ENCODE data around the gene MPEG1.

The MPEG1 gene, protein sequence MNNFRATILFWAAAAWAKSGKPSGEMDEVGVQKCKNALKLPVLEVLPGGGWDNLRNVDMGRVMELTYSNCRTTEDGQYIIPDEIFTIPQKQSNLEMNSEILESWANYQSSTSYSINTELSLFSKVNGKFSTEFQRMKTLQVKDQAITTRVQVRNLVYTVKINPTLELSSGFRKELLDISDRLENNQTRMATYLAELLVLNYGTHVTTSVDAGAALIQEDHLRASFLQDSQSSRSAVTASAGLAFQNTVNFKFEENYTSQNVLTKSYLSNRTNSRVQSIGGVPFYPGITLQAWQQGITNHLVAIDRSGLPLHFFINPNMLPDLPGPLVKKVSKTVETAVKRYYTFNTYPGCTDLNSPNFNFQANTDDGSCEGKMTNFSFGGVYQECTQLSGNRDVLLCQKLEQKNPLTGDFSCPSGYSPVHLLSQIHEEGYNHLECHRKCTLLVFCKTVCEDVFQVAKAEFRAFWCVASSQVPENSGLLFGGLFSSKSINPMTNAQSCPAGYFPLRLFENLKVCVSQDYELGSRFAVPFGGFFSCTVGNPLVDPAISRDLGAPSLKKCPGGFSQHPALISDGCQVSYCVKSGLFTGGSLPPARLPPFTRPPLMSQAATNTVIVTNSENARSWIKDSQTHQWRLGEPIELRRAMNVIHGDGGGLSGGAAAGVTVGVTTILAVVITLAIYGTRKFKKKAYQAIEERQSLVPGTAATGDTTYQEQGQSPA

DNA sequence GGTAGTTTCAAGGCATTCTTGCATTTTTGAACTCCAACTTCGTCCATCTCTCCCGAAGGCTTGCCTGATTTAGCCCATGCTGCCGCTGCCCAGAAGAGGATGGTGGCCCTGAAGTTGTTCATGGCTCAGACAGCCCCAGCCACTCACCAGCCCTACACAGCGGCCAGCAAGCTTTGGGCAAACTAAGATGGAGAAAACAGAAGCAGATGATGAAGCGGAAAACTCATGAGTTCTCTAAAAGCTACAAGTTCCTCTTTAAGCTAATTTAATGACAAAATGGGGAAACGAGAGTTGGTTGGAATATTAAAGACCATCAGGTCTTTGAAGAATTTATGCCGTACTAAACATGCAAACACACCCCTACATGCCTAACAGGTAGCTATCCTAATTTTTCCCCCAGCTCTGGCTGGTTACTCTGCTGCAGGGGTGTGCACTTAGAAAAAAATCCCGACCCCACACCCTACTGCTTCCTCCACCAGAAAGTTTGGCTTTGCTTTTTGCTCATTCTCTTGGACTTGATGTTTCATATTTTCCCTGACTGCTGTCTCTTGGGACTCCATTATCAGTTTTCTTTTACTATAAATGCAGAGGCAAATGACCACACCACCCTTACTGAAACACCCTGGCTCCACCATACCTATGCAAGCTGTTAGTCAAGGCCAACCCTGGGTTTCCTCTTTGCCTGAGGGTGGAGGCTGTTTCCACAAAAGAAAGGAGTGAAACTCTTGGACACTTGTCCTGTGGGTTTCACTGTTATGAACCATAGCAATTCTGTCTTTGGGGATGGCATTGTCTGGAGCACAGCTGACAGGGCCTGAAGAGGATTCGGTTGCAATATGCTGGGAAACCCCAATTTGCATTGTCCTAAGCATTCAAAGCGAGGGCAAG is at the start of gene MPEG1:
MPEG1 (minus strand) TSS at position 184 of the 888 bp plus-strand sequence; CDS start at position 122, 62 bp downstream.
- no peak for DNase-seq

DNA sequence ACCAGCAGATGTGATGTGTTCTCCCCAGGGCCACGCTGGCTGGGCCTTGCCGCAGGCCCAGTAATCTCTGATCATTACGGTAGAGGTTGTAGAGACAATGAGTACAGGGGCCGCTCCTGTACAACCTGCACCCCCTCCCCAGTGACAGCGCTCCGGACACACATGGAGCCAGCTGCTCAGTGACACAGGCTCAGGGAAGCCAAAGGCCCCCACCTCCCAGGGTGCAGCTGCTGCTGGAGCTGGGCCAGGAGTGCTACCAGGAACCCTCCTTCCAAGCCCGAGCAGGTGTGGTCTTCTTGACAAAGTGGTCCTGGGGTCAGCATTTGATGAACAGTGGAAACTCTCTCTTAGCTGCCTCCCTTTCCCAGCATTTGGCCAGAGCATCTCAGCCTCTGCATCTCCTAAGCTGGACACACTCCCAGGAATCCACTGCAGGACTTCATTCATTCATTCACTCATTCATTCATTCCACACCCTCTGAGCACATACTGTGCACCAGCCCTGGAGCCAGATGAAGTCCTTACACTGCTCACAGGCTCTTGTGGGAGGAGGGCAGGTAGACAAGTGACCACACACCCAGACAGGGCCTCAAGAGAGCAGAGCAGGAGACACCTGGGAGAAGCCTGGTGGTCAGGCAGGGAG is 49.6 kb upstream of the MPEG1 start:
- no peak for DNase-seq

DNA sequence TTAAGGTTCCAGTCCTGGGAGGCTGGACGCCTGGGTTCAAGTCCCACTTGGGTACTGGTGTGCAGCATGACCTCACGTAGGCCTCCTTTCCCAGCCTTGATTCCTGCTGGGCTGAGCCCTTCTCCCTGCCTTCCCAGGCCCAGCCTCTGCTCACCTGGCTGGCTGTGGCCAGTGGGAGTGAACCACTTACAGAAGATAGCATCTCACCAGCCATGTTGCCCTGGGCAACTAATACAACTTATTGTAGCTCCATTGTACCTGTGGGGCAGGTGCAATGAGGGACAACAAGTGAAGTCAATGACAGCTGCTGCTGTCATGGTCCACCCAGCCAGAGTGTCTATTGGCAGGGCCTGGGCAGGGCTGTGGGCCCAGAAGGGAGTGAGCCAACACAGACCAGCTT is 48.4 kb upstream of the MPEG1 start:
- DNase-seq: no peak

DNA sequence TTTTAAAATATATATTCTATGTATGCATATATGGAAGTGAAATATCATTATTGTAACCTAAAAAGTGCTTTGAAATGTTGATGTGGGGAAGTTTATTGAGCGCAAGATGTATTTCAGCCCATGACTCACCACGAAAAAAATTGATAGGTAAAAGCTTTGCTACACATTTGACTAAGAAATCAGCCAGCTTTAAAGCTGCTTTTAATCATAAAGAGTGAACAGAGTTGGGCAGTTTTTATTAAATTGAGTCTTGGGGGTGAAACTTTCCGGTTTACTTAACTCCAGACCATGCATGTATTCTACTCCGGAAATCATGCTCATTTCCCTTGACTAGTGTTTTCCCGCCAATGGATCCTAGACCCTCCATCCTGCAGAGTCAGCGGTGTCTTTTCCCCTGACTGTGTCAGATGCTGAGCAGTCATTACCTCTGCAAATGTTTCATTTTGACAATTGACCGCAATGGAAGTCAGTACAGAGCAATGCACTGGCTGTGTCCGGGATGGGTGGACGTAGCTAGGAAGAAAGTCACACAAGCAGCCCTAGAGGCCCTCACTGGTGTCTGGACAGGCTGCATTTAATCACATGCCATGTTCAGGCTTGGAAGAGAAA is 47.2 kb upstream of the MPEG1 start:
- no peak for DNase-seq

DNA sequence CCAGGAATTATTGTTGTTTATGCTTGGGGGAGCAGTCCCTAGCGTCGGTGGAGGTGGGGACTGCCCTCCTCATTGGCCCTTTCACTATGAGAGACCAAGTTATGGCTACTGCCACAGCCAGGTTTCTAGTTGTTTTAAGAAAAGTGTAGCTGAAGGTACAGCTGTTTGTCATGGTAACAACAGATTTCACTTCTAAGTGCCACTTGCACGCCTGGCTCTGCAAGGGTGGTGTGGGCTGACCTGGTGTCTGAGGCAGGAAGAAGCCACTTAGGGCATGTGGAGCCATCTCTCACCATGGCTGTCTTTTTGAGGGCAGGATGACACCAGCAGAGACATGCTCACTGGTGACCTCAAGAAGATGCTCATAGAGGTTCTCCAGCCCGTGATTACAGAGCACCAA is 46.3 kb upstream of the MPEG1 start:
- no peak for DNase-seq

DNA sequence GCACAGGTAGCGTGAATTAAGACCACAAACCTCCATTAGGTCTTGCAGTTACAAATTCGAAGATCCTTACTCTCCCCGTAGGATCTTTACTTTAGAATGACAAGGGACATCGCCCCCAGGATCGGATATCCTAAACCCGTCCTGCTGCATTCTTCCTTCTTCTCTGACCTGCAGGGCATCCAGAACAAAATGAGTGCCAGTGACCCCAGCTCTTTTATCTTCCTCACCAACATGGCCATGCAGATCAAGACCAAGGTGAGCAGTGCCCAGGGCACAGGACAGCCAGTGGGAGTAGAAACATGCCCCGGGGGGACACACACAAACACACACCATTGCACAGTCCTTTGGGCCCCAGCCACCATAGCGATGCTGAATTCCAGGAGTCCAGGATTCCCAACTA is 42.6 kb upstream of the MPEG1 start:
- no peak for DNase-seq

DNA sequence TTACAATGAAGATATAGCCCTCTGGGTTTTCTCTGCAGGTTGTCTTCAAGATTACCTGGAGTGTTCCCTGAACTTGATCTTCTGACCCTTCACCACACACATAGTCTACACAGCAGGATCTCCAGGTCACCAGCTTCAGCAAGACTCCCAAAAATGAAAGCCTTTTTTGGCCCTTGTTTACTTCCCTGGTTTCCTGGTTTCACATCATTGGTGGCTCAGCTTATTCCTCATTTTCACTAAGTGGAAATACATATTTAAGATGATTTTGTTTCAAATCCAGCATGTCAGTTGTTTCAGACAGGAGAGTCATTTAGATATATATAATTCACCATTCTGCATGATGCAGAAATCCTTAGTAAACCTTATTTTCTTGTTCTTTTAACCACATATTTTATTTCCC is 41.6 kb upstream of the MPEG1 start:
- no peak for DNase-seq

DNA sequence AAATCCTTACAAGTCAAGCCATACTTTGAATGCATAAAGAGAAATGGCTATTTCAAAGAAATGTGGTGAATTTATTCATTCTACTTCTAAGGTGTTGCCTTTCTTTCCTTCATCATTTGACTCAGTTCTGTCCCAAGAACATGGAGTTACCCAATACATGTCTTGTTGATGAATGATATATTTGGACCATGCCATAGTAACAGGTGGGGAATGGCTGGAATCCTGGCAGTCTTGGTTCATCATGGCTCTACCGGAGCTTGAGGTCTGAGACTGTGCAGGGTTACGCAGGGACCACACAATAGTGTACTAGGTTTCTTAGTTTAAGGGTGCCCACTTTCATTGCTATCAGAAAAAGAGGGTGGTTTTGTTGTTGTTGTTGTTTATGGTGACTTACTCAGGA is 40.3 kb upstream of the MPEG1 start:
- DNase-seq: no peak

DNA sequence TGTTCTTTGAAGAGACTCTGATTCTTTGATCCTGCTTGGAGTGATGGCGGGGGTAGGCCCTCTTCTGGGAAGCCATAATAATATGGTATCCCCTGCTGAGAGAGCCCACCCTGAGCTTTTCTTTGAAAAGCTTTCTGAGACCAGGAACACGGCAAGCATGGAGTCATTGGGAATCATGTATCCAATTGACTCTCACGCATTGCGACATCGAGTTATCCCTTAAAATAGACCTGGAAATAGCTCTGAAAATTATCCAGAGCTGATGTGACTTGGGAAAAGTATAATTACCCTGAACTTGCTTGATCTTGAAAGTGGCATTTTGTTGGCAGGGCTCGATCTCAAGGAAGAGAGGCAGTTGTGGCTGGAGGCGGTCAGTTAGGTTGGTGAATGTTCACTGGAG is 36.8 kb upstream of the MPEG1 start:
- DNase-seq: no peak

DNA sequence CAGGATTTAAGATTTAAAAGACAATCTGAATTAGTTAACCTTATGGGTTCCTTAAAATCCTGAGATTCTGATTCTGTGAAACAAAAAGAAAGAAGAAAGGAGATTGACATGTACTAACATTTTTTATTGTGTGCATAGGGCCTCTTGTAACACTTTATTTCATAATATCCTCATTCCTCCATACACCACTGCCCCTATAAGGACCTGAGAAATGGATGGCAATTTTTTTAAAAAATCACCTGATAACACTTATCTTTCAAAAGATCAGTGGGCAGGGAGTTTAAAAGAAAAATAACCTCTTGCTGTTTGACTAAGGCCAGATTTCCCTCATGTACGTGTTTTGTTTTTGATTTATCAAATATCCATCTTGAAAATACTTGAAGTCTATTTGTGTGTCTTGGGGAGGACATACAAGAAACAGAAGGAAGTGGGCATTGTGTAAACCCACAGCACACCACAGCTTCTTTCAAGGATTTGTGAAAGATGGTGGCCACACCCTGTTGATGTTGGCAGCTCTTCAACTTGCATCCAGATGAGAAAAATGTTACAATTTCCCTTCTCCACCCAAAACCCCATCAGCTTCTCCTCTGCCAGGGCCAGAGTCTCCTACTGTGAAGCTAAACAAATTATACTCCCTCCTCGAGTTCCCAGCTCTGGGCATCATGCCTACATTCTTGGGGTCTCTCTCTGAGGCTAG is 35.0 kb upstream of the MPEG1 start:
- no peak for DNase-seq

DNA sequence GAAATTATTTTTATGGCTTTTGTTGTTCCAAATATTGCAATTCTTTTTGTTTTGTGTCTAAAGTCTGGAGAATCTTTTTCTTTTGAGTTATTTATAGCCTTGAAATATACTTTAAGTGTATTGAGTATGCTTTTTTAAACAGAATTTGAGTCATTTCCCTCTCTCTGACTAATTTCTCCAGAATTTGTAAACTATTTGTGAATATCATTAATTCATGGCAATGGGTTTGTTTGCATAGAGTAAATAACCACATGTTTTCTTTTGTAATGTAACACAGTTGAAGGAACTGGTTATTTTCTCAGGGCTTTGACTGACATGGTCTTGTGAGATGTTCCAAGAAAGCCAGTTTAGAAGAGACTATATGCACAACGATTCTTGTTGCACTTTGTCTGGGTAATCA is 30.9 kb upstream of the MPEG1 start:
- no peak for DNase-seq

DNA sequence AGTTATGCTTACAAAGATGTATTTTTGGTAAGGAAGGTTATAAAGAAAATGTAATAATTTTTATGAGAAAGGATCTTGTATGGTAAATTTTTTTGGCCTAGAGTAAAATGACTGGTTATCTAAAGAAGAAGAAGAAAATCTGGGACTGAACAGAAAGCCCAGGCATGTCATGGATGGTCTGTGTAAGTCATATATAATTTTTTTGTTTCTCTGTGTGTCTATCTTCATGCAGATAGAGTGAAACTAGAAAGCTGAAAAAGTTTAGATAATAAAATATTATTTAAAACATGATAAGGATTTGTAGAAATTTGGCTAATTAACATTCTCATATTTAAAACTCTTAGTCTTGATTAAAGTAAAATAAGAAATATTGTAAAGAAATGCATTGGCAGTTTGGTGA is 27.6 kb upstream of the MPEG1 start:
- no peak for DNase-seq

DNA sequence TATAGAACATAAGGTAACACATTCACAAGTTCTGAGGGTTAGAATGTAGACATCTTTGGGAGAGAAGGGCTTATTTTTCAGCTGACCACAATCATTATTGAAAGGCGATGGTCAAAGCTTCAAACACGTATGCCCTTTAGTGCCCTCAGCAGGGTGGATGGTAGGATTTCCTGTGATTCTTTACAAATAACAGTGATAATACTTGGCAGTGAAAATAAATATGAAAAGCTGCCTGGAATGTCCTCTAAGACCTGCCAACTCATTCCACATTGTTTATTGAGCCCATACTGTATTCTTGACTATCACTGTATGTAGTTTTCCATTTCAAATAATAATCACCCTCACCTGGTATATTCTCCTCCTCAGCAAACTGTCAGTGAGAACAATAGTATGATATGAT is 13.7 kb upstream of the MPEG1 start:
- DNase-seq: no peak

DNA sequence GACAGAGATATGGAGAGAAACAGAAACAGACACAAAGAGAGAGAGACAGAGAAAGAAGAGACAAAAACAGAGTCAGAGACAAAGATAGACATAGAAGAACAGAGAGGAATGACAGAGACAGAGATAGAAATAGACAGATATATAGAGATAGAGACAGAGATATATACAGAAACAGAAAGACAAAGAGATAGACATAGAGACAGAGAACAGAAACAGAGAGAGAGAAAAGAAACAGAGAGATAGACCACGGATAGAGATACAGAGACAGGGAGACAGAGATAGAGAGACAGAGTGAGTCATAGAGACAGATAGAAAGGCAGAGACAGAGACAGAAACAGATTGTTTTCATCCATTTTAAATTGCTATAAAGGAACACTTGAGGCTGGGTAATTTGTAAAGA is 12.3 kb upstream of the MPEG1 start:
- no peak for DNase-seq

DNA sequence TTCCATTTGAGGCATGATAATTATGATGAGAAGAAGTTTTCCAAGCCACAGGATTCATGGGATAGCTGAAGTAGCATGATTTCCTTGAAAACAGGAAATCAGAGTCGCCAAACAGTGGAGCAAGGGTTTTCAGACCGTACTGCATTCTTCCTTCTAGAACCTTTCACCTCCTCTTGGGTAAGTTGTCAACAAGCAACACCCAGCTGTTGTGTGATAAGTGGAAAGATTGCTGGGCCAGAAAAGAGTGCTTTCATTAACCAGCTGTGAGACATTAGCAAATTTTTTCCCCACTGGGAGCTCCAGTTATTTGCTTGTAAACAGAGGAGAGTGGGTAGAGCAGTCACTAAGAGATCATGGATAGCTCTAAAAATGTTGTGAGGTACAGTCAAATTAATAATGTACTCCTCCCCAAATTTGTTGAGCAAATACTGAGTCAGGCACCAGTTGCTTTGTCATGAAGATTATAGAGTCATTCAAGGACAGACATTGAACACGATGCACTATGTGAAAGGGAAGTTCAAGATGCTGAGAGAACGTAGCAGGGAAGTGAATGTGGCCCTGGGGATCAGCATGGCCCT is 11.7 kb upstream of the MPEG1 start:
- no peak for DNase-seq

DNA sequence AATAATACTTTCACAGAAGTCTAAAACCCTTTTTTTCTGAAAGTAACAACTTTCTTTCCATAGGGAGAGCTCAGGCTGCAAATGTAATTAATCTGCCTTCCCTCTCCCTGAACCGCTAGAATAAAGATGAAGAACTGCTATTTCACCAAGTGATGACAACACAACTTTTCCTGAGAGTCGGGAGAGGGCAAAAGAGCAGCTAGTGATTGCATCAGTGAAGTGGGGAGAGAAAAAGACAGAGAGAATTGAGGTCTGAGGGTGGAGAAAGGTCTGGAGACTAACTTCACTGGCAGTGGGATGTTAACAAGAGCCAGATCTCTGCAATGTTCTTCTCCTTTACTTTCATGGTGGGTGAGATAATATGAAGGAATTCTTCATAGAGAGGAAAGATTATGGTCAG is 10.9 kb upstream of the MPEG1 start:
- DNase-seq: no peak

DNA sequence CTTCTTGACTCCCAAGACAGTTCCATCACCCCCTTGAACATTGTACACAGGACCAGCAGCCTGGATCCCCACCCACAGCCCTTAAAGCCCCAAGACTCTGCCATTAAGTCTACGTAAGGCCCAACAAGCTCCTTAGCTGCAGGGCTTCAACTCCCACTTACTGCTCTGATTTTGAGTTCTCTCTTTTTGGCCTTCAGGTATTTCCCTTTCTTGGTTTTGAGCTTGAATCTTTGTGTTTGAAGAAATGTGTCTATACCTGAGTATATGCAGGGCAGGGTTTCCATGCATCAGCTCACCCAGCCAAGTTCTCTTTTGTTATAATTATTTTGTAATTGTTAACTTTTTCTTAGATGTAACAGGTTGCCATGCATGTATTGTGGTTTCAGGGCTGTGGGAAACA is 10.4 kb upstream of the MPEG1 start:
- DNase-seq: no peak

DNA sequence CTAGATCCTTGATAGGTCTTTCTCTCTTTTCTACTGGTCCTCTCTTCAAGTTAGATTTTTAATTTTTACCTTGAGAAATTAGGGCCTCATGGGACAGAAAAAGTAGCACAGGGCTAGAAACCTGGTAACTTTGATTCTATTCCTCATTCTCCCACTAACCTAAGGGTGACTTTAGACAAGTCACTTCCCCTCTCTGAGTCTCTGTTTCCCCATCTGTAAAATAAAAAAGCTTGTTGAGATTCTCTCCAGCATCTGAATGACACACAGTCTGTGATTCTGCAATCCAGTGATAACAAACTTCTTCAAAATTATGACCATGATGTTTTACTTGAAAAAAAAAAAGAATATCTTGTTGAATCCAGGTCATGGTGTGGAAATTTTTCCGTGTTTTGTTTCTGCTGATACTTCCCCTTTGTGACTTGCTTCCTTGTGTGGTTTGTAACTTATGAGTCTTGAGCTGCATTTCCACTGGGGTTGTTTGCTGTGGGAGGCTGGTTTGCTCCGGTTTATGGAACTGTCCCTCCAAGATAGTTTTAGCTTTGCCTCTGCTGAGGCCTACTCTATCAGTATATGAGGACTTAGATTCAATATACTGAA is 9.8 kb upstream of the MPEG1 start:
- DNase-seq: no peak

DNA sequence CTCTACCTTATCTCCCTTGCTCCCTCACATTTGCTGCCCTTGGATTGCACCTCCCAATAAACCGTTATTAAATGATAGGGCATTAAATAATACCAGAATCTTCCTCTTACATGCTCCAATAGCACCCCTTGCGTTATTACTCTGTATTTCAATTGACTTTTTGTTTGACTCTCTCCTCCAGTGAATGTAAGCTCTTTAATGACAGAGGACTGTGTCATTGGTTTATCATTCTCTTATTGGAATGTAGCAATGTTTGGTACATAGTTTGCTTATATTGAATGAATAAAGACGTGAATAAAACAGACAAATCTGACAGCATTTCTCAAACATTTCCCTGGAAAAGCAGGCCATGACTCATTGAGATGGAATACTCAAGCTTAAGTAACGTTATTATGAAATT is 8.7 kb upstream of the MPEG1 start:
- no peak for DNase-seq

DNA sequence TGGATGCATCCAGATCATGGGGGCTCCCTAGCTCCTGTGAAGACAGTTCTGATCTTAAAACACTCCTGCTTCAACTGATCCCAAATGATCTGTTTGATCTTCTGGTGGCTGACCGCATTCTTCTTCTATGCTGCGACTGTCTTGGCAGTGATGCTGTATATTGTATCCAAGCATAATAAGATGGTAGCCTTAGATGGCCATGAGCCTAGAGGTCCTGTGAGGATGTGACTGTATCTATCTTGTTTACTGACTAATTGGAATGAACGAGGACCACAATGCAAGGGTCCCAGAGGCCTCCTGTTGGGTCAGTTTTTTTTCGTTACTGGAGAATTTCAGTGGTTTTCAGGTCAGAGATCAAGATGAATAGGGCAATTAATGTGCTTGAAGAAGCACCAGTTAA is 7.1 kb upstream of the MPEG1 start:
- DNase-seq: no peak

DNA sequence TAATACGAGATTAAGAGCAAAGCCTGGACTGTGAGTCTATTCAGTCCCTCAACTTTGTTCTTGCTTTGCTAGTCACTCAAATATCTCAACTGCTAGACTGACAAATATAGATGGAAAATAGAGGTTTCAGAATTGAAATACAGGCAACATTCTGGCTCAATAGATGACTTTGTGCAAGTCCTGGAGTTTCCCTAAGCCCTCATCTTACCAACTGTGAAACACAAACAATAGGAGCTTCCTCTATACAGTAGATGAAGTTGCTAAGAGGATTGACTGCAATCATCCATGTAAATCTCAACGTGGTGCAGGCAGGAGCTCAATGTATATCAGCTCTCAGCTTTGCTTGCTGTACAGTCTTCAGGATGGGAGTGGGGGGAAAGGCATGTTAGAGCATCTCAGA is 6.2 kb upstream of the MPEG1 start:
- no peak for DNase-seq

All from NCI-H1694 treated with DMSO at 0.1 percent for 48 hours (cell line).